GM23338 (cell line): ENCODE data around the gene PHKB.

Experiments
- CREB1 ChIP-seq: fragments of 250-450 bp; sonication (Bioruptor Pico); IDR thresholded peaks from 2 replicates; pipeline ENCODE4 v1.5.0; 2020; ENCODE audit warnings: low read depth, mild to moderate bottlenecking, moderate library complexity
- CTCF ChIP-seq, 2 experiments: fragments of 200-600 bp in 1 of 2; sonication (generic) in 1 of 2; conservative IDR thresholded peaks; 2 replicates each; pipeline versions ENCODE4 v1.5.1 to v1.6.1; 2016 to 2017; ENCODE audit warnings: antibody characterized with exemption in 2 of 2, low read depth in 2 of 2, mild to moderate bottlenecking in 2 of 2, moderate library complexity in 1 of 2
- EZH2 ChIP-seq: fragments of 200-600 bp; sonication (generic); IDR thresholded peaks from one replicate; pipeline ENCODE4 v1.8.0; 2017; ENCODE audit warnings: antibody characterized with exemption, mild to moderate bottlenecking, low read depth; ENCODE audit not compliant: unreplicated experiment
- EZH2phosphoT487 ChIP-seq: fragments of 200-600 bp; sonication (generic); IDR thresholded peaks from one replicate; pipeline ENCODE4 v1.8.1; 2018; ENCODE audit warnings: antibody characterized with exemption; ENCODE audit not compliant: unreplicated experiment
- NANOG ChIP-seq: IDR thresholded peaks from 2 replicates; pipeline ENCODE4 v1.6.1; 2016; ENCODE audit warnings: antibody characterized with exemption, borderline replicate concordance
- POLR2AphosphoS5 ChIP-seq: IDR thresholded peaks from 2 replicates; pipeline ENCODE4 v1.6.1; 2016; ENCODE audit warnings: antibody characterized with exemption, low read depth
- REST ChIP-seq: IDR thresholded peaks from one replicate; pipeline ENCODE4 v1.6.1; 2018; ENCODE audit warnings: antibody characterized with exemption; ENCODE audit not compliant: unreplicated experiment
- STAT1 ChIP-seq: IDR thresholded peaks from one replicate; pipeline ENCODE4 v1.6.1; 2016; ENCODE audit warnings: antibody characterized with exemption; ENCODE audit not compliant: unreplicated experiment
- ZNF114 ChIP-seq: fragments of 250-450 bp; sonication (Bioruptor Pico); IDR thresholded peaks from 2 replicates; pipeline ENCODE4 v1.5.0; 2020; ENCODE audit warnings: mild to moderate bottlenecking, moderate library complexity
- ZNF331 ChIP-seq: fragments of 250-450 bp; sonication (Bioruptor Pico); IDR thresholded peaks from 2 replicates; pipeline ENCODE4 v1.5.0; 2020; ENCODE audit warnings: low read depth, mild to moderate bottlenecking, moderate library complexity
- TF ChIP-seq, protein P1 (sequence below): IDR thresholded peaks from 2 replicates; pipeline ENCODE4 v1.6.1; 2016; ENCODE audit warnings: antibody characterized with exemption

GRCh38 chr16:47507701-47508100 lies 46.6 kb downstream of the PHKB start:
- TF ChIP-seq CTCF (conservative IDR thresholded peaks at IDR 0.05; ENCODE audit: low read depth in 2 of 2) (no peak), EZH2phosphoT487 (no peak), ZNF331 (CRISPR knock-in tag) (no peak), REST (no peak), EZH2 (no peak), POLR2AphosphoS5 (no peak), CREB1 (no peak), STAT1 (no peak), NANOG (no peak), ZNF114 (CRISPR knock-in tag) (no peak)
- TF ChIP-seq, protein P1, sequence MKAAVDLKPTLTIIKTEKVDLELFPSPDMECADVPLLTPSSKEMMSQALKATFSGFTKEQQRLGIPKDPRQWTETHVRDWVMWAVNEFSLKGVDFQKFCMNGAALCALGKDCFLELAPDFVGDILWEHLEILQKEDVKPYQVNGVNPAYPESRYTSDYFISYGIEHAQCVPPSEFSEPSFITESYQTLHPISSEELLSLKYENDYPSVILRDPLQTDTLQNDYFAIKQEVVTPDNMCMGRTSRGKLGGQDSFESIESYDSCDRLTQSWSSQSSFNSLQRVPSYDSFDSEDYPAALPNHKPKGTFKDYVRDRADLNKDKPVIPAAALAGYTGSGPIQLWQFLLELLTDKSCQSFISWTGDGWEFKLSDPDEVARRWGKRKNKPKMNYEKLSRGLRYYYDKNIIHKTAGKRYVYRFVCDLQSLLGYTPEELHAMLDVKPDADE: no peak
